ENCODE measurements around the gene ZNHIT1. TPM values are rescaled to one million over a fixed set of nuclear protein-coding genes. Genes with fewer than 3 reads are reported as not detected.

The ZNHIT1 gene
- total and polyA plus RNA-seq, 2 of the 8 experiments (the other 6 are each of a cell fraction or from before 2014, with no cell fraction given): 38.2 to 61.7 TPM

GRCh38 chr7:101172854-101173751, 44.9 kb upstream of the ZNHIT1 start:
- no peak overlapping the region for H2AFZ ChIP-seq (ENCODE audit: low read length)
- no peak overlapping the region for H2BK20ac ChIP-seq (ENCODE audit: low read length)
- FAIRE-seq (no peak), DNase-seq (ENCODE audit: low read depth in 1 of 2, low spot score in 2 of 2) (peak in 1 of 2 experiments; percentile 64)
- 4% methylated on average over 47 of the region's 53 CpGs; no CpG with 5 or more reads in 1 of the 2 experiments for WGBS, 2 experiments (ENCODE audit: extremely low coverage in 1 of 2, insufficient coverage in 1 of 2, insufficient read length in 1 of 2, insufficient replicate concordance in 2 of 2, low coverage in 1 of 2, low lambda C conversion rate in 2 of 2, missing lambda C conversion rate in 1 of 2)
- ChIA-PET POLR2A (ENCODE audit: partially characterized antibody) (interaction anchor here (0.7 to 2.3 kb wide), 11 partner anchors 8 to 122 kb away, joined by 3 to 8 read pairs (median 4); partner anchors contain the start of genes AP1S1, TRIM56, VGF and ZNHIT1), CTCF (ENCODE audit: partially characterized antibody) (interaction anchor here (0.7 to 6.0 kb wide), 17 partner anchors 9 to 270 kb away, joined by 3 to 90 read pairs (median 5); partner anchors contain the start of genes CLDN15 and FIS1)
- H4K5ac ChIP-seq (ENCODE audit: insufficient read length, low read depth, low read length): no peak overlapping the region
- H3K27me3 ChIP-seq (replicated peaks in 1 of 4; ENCODE audit: control insufficient read depth in 3 of 4, extremely low read depth in 1 of 4, insufficient read depth in 3 of 4, low read length in 3 of 4): peaks cover 61 to 99% (median 93%) of the 10 kb centered on the region in 4 experiments
- no peak overlapping the region for H4K8ac ChIP-seq (ENCODE audit: extremely low read depth, insufficient read depth, low read length)
- no peak overlapping the region for H2BK120ac ChIP-seq (replicated peaks; ENCODE audit: low read depth, low read length)
- peaks cover 0 to 9% of the 10 kb centered on the region in 2 experiments for H4K20me1 ChIP-seq (replicated peaks in 1 of 2; ENCODE audit: control insufficient read depth in 1 of 2, insufficient read depth in 2 of 2, low read length in 2 of 2)
- peaks cover 11 to 54% (median 39%) of the 10 kb centered on the region in 4 experiments for H3K4me1 ChIP-seq (replicated peaks in 1 of 4; ENCODE audit: control insufficient read depth in 3 of 4, insufficient read depth in 4 of 4, low read length in 3 of 4)
- no peak overlapping the region for H3K23ac ChIP-seq (ENCODE audit: insufficient read length)
- H3K14ac ChIP-seq (ENCODE audit: insufficient read length): no peak overlapping the region
- no peak overlapping the region for H3K56ac ChIP-seq (replicated peaks; ENCODE audit: insufficient read length, low read depth, low read length)
- H3K79me2 ChIP-seq (ENCODE audit: control insufficient read depth in 1 of 2, insufficient read depth in 2 of 2, low read length in 2 of 2): no peaks in the 10 kb centered on the region
- 0 out of 2 replicates have a peak overlapping the region, but pooled peaks have one; percentile 63 for H2BK5ac ChIP-seq (ENCODE audit: low read depth, low read length)
- no peak overlapping the region for H3K9ac ChIP-seq (replicated peaks in 1 of 4; ENCODE audit: extremely low read depth in 1 of 4, low read depth in 3 of 4, low read length in 3 of 4)
- H2AK5ac ChIP-seq (ENCODE audit: low read depth, low read length): no peak overlapping the region
- peaks cover 19% of the 10 kb centered on the region for H3K23me2 ChIP-seq (ENCODE audit: low read depth, low read length)
- H3K4me3 ChIP-seq (ENCODE audit: extremely low read depth in 1 of 4, insufficient read depth in 2 of 4, low read depth in 3 of 4, low read length in 4 of 4): peak overlapping the region; percentile 1 to 68 (median 29); a peak in 7 of 8 replicates
- no peaks in the 10 kb centered on the region for H3K9me3 ChIP-seq (ENCODE audit: insufficient read depth in 2 of 2, low read depth in 1 of 2, low read length in 1 of 2)
- no peak overlapping the region for H3K18ac ChIP-seq (ENCODE audit: extremely low read depth, low read length)
- H3K4ac ChIP-seq (replicated peaks; ENCODE audit: insufficient read length, low read depth, low read length): no peak overlapping the region
- peak overlapping the region; percentile 44 to 95 for H3K4me2 ChIP-seq (ENCODE audit: insufficient read depth in 1 of 2, low read depth in 2 of 2, low read length in 2 of 2)
- H4K91ac ChIP-seq (replicated peaks; ENCODE audit: insufficient read length, low read length): peak overlapping the region; percentile 38
- H3K27ac ChIP-seq (ENCODE audit: low read depth, low read length): no peak overlapping the region
- no peaks in the 10 kb centered on the region for H3K79me1 ChIP-seq (ENCODE audit: low read depth, low read length)
- H3K36me3 ChIP-seq (ENCODE audit: control insufficient read depth in 2 of 4, insufficient read depth in 4 of 4, low read length in 3 of 4): no peaks in the 10 kb centered on the region
- H2BK15ac ChIP-seq (ENCODE audit: low read length): no peak overlapping the region
- peak overlapping the region; percentile 94; the same call in 1 of the 2 replicates for H2BK12ac ChIP-seq (ENCODE audit: low read depth, low read length)
- TF ChIP-seq BACH1 (IDR thresholded peaks at IDR 0.05; ENCODE audit: low read length) (no peak), PHF8 (conservative IDR thresholded peaks at IDR 0.05; ENCODE audit: low read depth, low read length) (no peak), EZH2 (IDR thresholded peaks at IDR 0.05; ENCODE audit: low read depth, low read length, severe bottlenecking) (peak; percentile 72), RFX5 (IDR thresholded peaks at IDR 0.05; ENCODE audit: borderline replicate concordance, low read depth, low read length) (no peak), EGR1 (IDR thresholded peaks at IDR 0.05; ENCODE audit: borderline replicate concordance, low read depth, low read length) (no peak), CBX5 (IDR thresholded peaks at IDR 0.05; ENCODE audit: low read depth, low read length) (no peak), HDAC6 (IDR thresholded peaks at IDR 0.05; ENCODE audit: low read depth, low read length) (no peak), TBP (IDR thresholded peaks at IDR 0.05; ENCODE audit: low read depth, low read length) (no peak; the same call in 1 of the 2 replicates), SP2 (IDR thresholded peaks at IDR 0.05; ENCODE audit: low read length) (no peak), GTF2F1 (IDR thresholded peaks at IDR 0.05; ENCODE audit: borderline replicate concordance, low read depth, low read length) (no peak), GABPA (IDR thresholded peaks at IDR 0.05; ENCODE audit: borderline replicate concordance, insufficient read depth, low read length) (no peak)
